Stimulated activated CD8-positive, alpha-beta memory T cell treated with anti-CD3 and anti-CD28 coated beads, Interleukin-12 subunit alpha, Interleukin-12 subunit beta, amount 100 ng/mL, for 24 hours (primary cell): ENCODE measurements around the gene RANBP1.

ENCODE experiments used
- DNase-seq: peaks from one replicate; pipeline ENCODE4 v3.0.0-alpha.2; 2020; ENCODE audit errors: extremely low read depth

RANBP1 gene

GRCh38 chr22:20171288-20172140, 55.6 kb downstream of the RANBP1 start:
- no peak for DNase-seq

- DNase-seq: no peak
Measured at GRCh38 chr22:20172141-20172613, 56.3 kb downstream of the RANBP1 start.

- no peak for DNase-seq
Measured at GRCh38 chr22:20173246-20173645, 57.3 kb downstream of the RANBP1 start.

GRCh38 chr22:20173772-20174171, 57.9 kb downstream of the RANBP1 start:
- no peak for DNase-seq

GRCh38 chr22:20174785-20175596, 59.1 kb downstream of the RANBP1 start:
- no peak for DNase-seq

GRCh38 chr22:20175597-20175900, 59.6 kb downstream of the RANBP1 start:
- DNase-seq: no peak

- no peak for DNase-seq
Measured at GRCh38 chr22:20176421-20177085, 60.6 kb downstream of the RANBP1 start.
